HG03457 (cell line): Measurements from ENCODE around the gene FBXO31.
"Not testable (repeated sequence)": the region's sequence is repeated elsewhere in the genome, so short reads cannot be mapped to it uniquely, and the experiment has no call there.

Source experiments
- ATAC-seq: cut with Tn5 transposase; IDR thresholded peaks from one replicate; pipeline ENCODE4 v1.9.1; 2021; ENCODE audit warnings: moderate number of reproducible peaks; ENCODE audit not compliant: unreplicated experiment

FBXO31 gene

DNA sequence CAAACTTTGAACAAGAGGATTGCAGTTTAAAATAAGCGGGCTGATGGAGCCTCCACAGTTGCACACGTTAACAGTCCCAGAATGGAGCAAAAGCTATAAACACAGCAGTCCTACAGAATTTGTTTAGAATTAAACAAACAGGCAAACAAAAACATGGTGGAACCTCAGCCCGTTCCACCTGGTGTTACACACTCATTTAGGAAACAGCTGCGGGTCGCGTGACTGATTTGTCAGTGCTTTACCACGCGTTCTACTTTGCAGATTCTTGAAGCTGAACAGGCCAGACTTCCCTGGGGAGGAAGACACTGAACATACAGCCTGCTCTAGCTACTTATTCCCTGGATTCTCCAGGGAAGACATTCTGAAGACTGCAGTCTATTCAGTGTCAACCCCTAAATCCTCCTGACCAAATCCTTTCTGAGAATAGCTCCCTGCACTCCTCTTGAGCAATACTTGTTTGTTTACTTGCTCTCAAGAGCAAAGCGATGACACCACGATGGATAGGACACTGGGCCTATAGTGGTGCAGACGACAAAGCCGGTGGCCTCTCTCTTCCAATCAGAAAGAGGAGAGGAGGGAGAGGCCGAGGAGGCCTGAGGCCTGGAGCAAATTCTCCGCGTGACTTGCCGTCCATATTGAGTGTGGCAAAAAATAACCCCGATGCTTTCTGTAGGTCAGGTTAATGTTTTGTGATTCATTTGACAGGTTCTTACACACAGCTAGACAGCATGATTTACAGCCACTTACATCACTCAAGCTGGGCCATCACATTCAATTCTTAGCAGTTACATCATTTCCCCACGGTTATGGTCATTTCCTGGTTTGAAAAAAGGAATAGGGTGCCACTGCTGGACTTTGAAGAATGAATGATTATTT, 4.6 kb upstream of the FBXO31 start:
- peak; percentile 45 for ATAC-seq

DNA sequence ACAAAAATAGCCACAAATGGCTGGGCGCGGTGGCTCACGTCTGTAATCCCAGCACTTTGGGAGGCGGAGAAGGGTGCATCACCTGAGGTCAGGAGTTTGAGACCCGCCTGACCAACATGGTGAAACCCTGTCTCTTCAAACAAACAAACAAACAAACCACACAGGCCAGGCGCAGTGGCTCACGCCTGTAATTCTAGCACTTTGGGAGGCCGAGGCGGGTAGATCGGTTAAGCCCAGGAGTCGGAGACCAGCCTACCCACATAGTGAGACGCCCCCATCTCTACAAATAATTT, 1.2 kb upstream of the FBXO31 start:
- not testable (repeated sequence) for ATAC-seq

DNA sequence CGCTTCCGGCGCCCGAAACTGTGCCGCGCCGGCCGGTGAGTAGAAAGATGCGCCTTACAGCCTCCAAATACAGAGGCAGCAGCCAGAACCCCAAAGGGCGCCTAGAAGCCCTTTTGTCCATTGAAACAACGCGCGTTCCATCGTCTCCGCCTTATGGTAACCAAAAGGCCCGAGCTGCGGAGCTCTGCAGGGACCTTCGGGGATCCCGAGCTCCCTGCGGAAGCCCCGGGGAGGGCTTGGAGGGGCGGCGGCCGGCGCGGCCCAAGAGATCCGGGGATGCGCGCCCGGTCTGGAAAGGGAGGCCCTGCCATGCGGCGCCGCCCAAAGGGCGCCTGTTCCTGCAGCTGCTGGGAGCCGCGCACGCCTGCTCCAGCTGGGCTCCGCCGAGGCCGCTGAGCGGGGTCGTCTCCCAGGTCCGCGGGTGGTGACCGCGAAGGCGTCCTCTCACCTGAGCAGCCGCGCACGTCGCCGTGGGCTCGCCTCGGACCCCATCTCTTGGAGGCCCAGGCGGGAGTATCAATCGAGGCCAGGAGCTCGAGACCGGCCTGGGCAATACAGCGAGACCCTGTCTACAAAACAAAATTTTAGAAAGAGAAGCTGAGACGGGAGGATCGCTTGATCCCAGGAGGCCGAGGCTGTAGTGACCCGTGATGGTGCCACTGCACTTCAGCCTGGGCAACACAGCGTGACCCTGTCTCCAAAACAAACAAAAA, 742 bp upstream of the FBXO31 start:
- peak; percentile 5 for ATAC-seq

DNA sequence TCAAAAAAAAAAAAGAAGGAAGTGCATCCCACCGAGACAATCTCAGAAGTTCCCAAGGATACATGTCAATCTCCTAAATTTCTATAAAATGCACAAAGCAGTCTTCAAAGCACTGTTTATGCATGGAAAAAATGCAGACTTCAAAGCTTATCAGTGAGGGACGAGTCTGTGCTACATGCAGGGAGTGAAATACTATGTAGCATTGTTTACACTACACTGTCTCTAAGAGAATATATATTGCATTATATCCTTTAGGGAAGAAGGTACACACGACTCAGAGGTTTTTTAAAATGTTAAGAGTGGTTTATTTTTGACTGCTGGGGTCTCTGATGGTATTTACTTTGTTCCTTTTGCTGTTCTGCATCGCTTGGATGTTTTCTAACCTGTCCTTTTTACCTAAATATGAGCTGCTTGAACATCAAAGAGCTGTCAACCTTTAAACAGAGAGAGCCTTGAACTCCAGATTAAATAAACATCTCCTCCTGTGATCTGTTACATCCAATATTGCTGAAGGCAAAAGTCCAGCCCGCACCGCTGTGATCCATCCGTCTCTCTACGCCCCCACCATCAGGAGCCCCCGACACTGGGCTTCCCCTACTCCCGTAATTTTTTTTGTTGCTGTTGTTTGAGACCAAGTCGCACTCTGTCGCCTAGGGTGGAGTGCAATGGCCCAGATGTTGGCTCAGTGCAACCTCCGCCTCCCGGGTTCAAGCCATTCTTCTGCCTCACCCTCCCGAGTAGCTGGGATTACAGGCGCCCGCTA, 1.4 kb downstream of the FBXO31 start:
- no peak for ATAC-seq

DNA sequence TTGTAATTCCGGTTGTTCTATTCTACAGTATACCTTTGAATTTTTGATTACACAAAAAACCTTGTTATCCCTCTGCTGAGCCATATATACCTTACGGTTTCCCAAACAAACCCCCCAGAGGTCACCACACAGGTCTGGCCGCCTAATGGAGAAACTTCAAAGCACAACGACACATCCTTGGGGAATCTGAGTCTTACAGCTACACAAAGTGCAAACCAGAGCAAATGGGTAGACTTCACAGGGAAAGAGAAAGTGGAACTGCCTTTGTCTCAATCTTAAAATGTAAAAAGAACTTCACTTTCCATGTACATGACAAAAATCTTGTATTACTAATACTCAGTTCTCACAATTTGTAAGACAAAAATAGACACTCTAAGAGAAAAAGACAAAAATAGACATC, 2.7 kb downstream of the FBXO31 start:
- no peak for ATAC-seq

DNA sequence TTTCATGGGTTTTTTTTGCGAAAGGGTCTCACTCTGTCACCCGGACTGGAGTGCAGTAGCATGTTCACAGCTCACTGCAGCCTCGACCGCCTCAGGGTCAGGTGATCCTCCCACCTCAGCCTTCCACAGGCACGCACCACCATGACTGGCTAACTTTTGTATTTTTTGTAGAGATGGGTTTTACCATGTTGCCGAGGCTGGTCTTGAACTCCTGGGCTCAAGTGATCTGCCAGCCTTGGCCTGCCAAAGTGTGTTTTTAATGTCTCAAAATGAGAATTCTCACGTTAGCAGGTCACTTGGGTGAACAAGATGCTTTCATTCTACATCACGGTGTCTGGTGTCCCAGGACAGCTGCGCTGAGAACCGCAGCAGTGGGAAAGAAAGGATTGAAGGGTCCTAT, 3.2 kb downstream of the FBXO31 start:
- ATAC-seq, result no peak

DNA sequence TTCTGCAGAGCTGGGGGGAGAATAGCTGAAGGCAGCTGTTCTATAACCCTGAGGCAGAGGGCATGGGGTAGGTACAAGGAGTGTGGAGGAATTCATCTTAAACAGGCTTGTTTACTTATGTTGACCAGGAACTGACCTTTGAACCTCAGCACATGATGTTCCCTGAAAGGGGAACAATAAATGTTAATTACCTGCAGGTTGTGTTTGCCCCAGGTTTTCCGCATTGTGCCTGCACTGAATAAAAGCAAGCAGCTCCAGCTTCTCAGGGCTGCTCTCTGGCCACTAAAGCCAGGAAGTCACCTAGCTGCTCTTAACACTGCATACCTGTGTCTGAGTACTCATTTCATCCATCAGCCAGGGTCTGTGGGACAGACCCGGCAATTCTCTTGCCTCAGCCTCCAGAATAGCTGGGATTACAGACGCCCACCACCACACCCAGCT, 4.2 kb downstream of the FBXO31 start:
- not testable (repeated sequence) for ATAC-seq

DNA sequence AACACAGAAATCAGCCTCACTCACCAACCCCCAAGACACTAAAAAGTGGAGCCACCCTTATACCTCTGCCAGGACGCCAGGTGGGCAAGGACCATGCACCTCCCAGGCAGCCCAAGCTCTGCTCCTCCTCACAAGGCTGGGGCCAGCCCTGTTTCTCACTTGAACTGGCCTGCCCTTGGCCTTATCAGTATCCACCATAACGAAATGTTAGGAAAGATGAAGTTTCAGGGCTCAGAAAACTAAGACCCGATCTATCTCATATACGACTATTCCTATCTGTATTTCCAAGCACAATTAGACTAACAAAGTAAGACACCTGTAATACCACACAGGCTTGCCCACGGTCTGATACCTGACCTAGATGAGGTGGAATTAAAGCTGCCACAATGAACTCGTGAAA, 6.9 kb downstream of the FBXO31 start:
- no peak for ATAC-seq

DNA sequence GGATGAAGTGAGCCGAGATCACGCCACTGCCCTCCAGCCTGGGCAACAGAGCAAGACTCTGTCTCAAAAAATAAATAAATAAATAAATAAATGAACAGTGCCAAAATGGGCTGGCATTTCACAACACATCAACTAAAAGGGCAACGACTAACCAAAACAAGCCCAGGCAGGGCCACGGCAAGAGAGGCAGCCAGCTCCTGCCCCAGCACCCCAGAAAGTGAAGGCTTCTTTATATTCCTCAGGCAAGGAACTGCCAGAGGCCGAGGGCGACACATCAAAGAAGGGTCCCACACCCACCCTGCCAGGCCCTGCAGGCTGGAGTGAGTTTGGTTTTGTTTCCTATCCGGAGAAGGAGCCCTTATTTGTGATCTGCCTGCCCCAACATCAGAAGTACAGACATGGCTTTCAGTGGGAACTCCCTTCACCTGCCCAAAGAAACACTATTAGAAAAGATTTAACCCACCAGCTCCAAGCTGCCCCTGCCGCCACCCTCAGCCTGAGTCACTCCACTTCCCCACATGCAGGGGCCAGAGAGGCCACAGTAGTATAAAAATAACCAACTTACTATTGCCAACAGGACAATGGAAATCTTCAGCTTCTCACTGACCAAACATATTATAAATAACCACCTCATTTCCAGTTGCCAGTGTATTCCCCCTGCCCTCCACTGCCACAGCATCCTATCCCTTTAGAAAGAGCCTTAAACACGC, 8.0 kb downstream of the FBXO31 start:
- ATAC-seq, result no peak

DNA sequence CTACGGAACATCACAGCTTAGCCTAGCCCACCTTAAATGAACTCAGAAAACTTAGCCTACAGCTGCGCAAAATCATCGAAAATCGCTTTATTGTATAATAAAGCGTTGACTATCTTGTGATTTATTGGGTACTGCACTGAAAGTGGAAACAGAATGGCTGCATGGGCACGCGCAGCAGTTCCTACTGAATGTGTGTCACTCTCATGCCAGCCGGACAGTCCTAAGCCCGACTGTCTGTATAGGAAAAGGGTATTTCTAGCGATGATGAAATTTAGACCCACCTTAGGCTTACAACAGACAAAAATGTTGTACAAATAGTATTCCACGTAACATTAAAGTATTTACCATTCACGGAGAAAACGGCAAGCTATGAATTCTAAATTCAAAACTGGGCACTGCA, 9.3 kb downstream of the FBXO31 start:
- no peak for ATAC-seq

DNA sequence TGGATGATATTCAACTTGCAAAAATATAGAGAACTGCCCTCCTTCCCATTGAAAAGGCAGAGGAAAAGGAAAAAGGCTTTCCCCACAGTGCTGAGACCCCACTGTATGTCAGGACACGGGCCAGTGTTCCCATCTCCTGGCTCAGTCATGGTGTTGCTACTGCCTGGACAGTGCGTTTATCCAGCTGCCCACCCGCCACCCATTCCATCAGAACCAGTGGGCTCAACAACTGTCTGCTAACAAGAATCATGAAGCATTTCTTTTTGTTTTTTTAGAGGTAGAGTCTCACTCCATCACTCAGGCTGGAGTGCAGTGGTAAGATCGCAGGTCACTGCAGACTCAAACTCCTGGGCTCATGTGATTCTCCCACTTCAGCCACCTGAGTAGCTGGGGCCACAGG, 11.3 kb downstream of the FBXO31 start:
- no peak for ATAC-seq

DNA sequence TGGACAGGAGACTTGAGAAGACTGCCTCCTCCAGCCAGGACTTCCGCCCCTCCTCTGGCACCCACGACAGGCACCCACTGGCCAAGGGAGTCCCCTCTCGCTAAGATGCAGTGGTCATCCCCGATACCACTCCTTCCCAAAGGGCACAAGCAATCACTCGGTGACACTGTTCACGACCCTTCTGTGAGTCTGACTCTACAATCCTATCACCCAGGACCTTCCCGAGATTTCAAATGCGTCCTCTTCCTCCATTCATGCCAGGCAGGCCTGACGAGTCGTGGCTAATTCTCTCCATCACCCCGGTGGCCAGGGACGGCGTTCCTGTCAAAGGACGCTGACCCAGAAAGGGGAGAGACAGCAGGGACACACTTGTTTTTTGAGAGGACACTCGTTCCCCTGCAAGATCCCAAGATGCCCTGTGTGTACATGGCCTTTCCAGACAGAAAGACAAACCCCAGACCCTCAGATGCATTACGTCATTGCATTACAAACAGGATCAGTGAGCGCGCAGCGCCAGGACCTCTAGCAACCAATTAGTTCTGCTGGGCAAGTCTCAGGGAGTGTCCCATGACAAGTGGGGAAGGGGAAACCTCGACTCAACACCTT, 12.2 kb downstream of the FBXO31 start:
- ATAC-seq, result no peak

DNA sequence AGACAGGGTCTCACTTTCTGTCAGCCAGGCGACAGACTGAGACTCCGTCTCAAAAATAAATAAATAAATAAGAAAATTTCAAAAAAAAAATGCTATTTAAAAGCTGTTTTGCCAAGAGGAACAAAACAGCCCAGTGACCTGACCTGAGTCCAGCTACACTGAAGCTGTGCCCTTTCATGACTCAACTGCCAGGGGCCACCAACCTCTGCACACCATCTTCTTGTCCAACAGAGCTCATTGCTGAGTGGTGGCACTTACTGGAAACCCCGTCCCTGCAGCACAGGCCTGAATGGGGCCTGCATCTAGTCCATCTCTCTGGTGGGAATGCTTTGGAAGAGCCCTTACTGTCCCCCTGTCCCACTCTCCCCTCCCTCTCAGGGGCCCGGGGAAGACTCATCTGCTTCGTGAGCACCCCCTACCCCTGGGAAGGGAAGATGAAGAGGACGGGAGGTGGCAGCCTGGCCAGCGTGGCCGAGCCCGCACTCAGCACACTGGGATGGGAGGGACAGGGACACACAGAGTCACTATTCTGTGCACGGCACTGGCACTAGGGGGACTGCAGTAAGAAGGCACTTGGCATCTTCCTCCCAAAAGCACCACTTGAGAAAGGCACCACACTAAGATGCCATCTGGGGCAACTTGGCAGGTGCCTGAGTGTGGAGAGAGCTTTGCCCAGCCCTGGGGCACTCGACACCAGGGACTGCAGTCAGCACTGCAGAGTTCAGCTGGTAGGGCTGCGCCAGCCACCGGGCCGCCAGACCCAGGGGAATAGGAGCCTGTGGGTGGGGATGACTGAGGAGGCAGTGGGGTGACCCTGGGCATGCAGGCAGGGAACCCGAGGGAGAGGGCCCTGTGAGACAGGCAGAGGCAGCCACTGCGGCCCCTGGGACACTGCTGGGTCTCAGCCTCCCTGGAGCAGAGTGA, 13.5 kb downstream of the FBXO31 start:
- ATAC-seq, result no peak

DNA sequence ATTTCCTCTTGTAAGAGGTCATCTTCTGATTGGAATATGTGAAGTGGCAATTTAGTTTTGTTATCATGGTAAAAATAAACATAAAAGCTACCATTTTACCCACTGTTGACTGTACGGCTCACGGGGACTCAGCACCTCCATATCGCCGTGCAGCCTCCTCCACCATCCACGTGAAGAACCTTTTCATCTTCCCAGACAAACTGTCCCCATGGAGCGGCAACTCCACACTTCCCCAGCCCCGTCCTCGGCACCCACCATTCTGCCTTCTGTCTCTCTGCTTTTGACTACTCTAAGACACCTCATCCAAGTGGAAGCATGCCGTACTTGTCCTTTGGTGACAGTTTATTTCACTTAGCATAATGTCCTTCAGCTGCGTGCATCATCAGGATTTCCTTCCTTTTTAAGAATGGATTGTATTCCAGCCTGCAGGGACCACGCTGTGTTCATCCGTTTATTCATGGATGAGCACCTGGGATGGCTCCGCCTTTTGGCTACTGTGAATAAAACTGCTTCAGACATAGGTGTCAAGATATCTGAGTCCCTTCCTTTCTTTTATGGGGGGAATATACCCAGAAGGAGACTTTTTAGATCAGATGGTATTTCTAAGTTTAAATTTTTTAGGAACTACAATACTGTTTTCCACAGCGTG, 14.3 kb downstream of the FBXO31 start:
- ATAC-seq, result no peak

DNA sequence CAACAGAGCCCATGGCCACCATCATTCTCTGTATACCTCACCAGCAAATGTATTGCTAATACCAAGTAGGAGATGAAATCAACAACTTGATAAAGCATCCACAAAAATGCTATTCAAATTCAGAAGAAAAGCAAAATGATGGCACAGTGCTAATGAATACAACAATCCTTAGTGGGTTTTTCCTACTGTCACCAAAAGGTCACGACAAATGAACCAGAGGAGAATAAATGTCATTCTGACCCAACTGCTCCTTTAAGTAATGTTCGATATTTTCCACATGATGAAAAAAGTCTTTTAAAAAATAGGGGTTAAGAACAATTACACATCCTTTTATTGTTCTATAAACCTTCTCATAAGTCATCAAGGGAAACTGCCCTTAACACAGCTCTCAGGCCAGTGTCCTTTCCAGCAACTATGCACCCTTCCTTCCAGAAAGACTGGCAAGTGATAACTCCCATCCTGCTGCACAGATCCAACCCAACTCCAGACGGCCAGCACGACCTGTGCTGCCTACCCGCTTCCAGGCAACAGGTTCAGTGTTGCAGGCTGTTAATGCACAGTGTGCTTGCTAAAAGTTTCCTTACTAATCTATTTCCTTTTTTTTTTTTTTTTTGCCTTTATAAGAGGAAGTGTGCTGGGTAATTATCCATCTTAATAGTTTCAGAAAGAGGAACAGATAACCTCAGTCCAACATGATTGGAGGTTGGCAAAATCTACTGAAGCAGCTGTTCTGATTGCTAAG, 15.4 kb downstream of the FBXO31 start:
- no peak for ATAC-seq

DNA sequence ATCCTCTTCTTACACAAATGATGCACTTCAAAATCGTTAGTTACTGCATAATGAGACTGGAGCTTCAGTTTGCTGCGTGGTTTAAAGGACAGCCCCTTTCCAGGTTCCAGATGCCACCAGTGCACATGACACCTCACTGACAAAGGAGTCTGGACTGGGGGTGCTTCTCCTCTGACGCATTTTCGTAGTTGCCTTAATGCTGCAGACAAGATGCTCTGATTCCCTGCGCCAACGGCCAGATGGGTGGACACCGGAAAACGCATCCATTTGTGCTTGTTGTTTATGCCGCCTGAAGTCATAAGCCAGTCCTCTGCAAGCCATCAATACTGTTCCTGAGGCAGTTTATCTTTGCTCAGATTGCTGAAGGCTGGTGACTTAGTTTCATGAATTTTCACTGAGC, 16.0 kb downstream of the FBXO31 start:
- no peak for ATAC-seq

DNA sequence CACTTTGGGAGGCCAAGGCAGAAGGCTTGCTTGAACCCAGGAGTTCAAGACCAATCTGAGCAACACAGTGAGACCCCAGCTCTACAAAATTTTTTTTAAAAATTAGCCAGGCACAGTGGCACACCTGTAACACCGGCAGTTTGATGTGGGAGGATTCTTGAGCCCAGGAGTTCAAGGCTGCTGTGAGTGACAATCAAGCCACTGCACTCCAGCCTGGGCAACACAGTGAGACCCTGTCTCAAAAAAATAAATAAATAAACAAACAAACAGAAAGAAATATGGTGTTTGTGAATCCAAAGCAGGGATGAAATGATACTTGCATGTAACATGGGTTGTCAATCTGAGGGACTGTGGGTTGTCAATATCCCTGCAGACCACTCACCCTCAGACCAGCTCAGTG, 16.6 kb downstream of the FBXO31 start:
- no peak for ATAC-seq

DNA sequence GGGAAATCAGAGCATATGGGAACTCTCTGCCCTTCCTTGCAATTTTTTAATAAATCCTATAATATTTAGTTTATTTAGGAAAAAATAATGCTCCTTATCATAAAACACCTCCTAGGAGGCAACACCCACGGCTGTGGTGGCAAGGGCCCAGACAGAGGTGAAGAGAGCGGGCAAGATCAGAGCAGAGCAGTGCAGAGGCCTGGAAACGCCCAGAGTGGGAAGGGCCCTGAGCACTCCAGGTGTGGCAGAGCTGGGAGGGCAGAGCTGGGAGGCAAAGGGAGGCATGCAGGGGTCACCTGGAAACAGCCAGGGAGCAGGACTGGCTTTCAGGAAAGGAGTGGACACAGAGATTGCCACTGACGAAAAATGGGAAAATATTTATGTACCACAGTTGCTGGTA, 17.3 kb downstream of the FBXO31 start:
- no peak for ATAC-seq
